H1 (cell line): ENCODE data around the gene GPX8. TPM values are rescaled to one million over a fixed set of nuclear protein-coding genes. Genes with fewer than 3 reads are reported as not detected.

Source experiments
- CTCF ChIA-PET: fragments of 300-600 bp; sonication (Branson Sonifier 250); formaldehyde crosslinking; loops from one replicate; lab custom pipeline; 2021; ENCODE audit not compliant: partially characterized antibody; lab: Charles Lee
- POLR2A ChIA-PET: fragments of 300-600 bp; sonication (Branson Sonifier 250); formaldehyde crosslinking; loops from one replicate; lab custom pipeline; 2021; ENCODE audit warnings: inconsistent platforms; ENCODE audit not compliant: partially characterized antibody; lab: Charles Lee
- DNase-seq, 2 experiments: peaks; one replicate each; pipeline versions ENCODE4 v3.0.0 to v3.0.0-alpha.2; 2010 to 2022; ENCODE audit warnings: low spot score in 2 of 2, low read depth in 1 of 2, mixed read lengths in 1 of 2
- FAIRE-seq: peaks from 2 replicates; lab custom pipeline; 2011; peaks lifted over from hg19 to GRCh38; lab: Jason Lieb, UNC
- H2AFZ ChIP-seq: 2 replicates; pipeline ENCODE4 v1.8.1; 2012; ENCODE audit warnings: low read length, inconsistent platforms
- H2AK5ac ChIP-seq: 2 replicates; pipeline ENCODE4 v1.6.1; 2013; ENCODE audit warnings: low read depth, low read length
- H2BK120ac ChIP-seq: replicated peaks from 2 replicates; pipeline ENCODE3; 2013; ENCODE audit warnings: low read depth, low read length, inconsistent platforms
- H2BK12ac ChIP-seq: 2 replicates; pipeline ENCODE4 v1.6.1; 2013; ENCODE audit warnings: low read depth, low read length
- H2BK15ac ChIP-seq: 2 replicates; pipeline ENCODE4 v1.6.1; 2013; ENCODE audit warnings: low read length
- H2BK20ac ChIP-seq: 2 replicates; pipeline ENCODE4 v1.6.1; 2013; ENCODE audit warnings: low read length
- H2BK5ac ChIP-seq: 2 replicates; pipeline ENCODE4 v1.6.1; 2013; ENCODE audit warnings: low read depth, low read length
- H3K14ac ChIP-seq: 2 replicates; pipeline ENCODE4 v1.6.1; 2013; ENCODE audit warnings: inconsistent platforms; ENCODE audit not compliant: insufficient read length
- H3K18ac ChIP-seq: 2 replicates; pipeline ENCODE4 v1.6.1; 2013; ENCODE audit warnings: low read length; ENCODE audit errors: extremely low read depth
- H3K23ac ChIP-seq: 2 replicates; pipeline ENCODE4 v1.6.1; 2013; ENCODE audit warnings: inconsistent platforms; ENCODE audit not compliant: insufficient read length
- H3K23me2 ChIP-seq: 2 replicates; pipeline ENCODE4 v1.6.1; 2013; ENCODE audit warnings: low read depth, low read length
- H3K27ac ChIP-seq: 2 replicates; pipeline ENCODE4 v1.6.1; 2011; ENCODE audit warnings: low read depth, low read length, inconsistent platforms
- H3K27me3 ChIP-seq, 4 experiments: replicated peaks in 1 of 4; 1 replicate in 1 of 4; 2 replicates in 3 of 4; pipeline versions ENCODE4 v1.6.1 to v1.8.1; 2011 to 2013; ENCODE audit warnings: low read length in 3 of 4, mild to moderate bottlenecking in 3 of 4, inconsistent platforms in 2 of 4, mixed read lengths in 2 of 4, moderate library complexity in 1 of 4; ENCODE audit not compliant: control insufficient read depth in 3 of 4, insufficient read depth in 3 of 4; ENCODE audit errors: extremely low read depth in 1 of 4
- H3K36me3 ChIP-seq, 4 experiments: 2 replicates each; pipeline versions ENCODE4 v1.6.1 to v1.8.1; 2011 to 2013; ENCODE audit warnings: mild to moderate bottlenecking in 4 of 4, low read length in 3 of 4, moderate library complexity in 2 of 4, control low read depth in 1 of 4, inconsistent platforms in 1 of 4; ENCODE audit not compliant: insufficient read depth in 4 of 4, control insufficient read depth in 2 of 4
- H3K4ac ChIP-seq: replicated peaks from 2 replicates; pipeline ENCODE3; 2013; ENCODE audit warnings: low read length, low read depth, mixed read lengths, inconsistent platforms; ENCODE audit not compliant: insufficient read length
- H3K4me1 ChIP-seq, 4 experiments: replicated peaks in 1 of 4; 1 replicate in 1 of 4; 2 replicates in 3 of 4; pipeline versions ENCODE4 v1.6.1 to v1.8.1; 2011 to 2013; ENCODE audit warnings: low read length in 3 of 4, inconsistent platforms in 2 of 4, mixed read lengths in 1 of 4; ENCODE audit not compliant: insufficient read depth in 4 of 4, control insufficient read depth in 3 of 4
- H3K4me2 ChIP-seq, 2 experiments: 2 replicates each; pipeline versions ENCODE4 v1.6.1 to v1.8.1; 2011 to 2013; ENCODE audit warnings: low read depth in 2 of 2, low read length in 2 of 2, control low read depth in 1 of 2, inconsistent platforms in 1 of 2, mild to moderate bottlenecking in 1 of 2; ENCODE audit not compliant: insufficient read depth in 1 of 2
- H3K4me3 ChIP-seq, 4 experiments: fragments of 200-600, 300-600 bp in 1 of 4; sonication (generic), shearing (Covaris generic), sonication (Bioruptor Twin) in 1 of 4; 2 replicates each; pipeline versions ENCODE4 v1.5.1 to v1.8.1; 2011 to 2016; ENCODE audit warnings: low read length in 4 of 4, low read depth in 3 of 4, control low read depth in 2 of 4, inconsistent platforms in 2 of 4, mild to moderate bottlenecking in 2 of 4, mixed read lengths in 1 of 4, moderate library complexity in 1 of 4; ENCODE audit not compliant: insufficient read depth in 2 of 4; ENCODE audit errors: extremely low read depth in 1 of 4
- H3K56ac ChIP-seq: replicated peaks from 2 replicates; pipeline ENCODE3; 2013; ENCODE audit warnings: low read depth, mild to moderate bottlenecking, mixed read lengths, low read length, inconsistent platforms; ENCODE audit not compliant: insufficient read length
- H3K79me1 ChIP-seq: 2 replicates; pipeline ENCODE4 v1.6.1; 2013; ENCODE audit warnings: low read depth, low read length, control low read depth
- H3K79me2 ChIP-seq, 2 experiments: 2 replicates each; pipeline versions ENCODE4 v1.6.1 to v1.8.1; 2012 to 2013; ENCODE audit warnings: low read length in 2 of 2, mild to moderate bottlenecking in 2 of 2, inconsistent platforms in 1 of 2; ENCODE audit not compliant: insufficient read depth in 2 of 2, control insufficient read depth in 1 of 2
- H3K9ac ChIP-seq, 4 experiments: replicated peaks in 1 of 4; 1 replicate in 1 of 4; 2 replicates in 3 of 4; pipeline versions ENCODE4 v1.6.1 to v1.8.1; 2011 to 2013; ENCODE audit warnings: low read depth in 3 of 4, low read length in 3 of 4, control low read depth in 2 of 4, mild to moderate bottlenecking in 2 of 4, moderate library complexity in 2 of 4, inconsistent platforms in 1 of 4; ENCODE audit errors: extremely low read depth in 1 of 4
- H3K9me3 ChIP-seq, 2 experiments: 2 replicates each; pipeline versions ENCODE4 v1.6.1 to v1.8.1; 2012 to 2013; ENCODE audit warnings: mild to moderate bottlenecking in 2 of 2, moderate library complexity in 2 of 2, control low read depth in 1 of 2, inconsistent platforms in 1 of 2, low read depth in 1 of 2, low read length in 1 of 2, mixed read lengths in 1 of 2; ENCODE audit not compliant: insufficient read depth in 2 of 2
- H4K20me1 ChIP-seq, 2 experiments: replicated peaks in 1 of 2; 2 replicates each; pipeline versions ENCODE3 to v1.8.1; 2011 to 2013; ENCODE audit warnings: inconsistent platforms in 2 of 2, low read length in 2 of 2, mild to moderate bottlenecking in 1 of 2; ENCODE audit not compliant: insufficient read depth in 2 of 2, control insufficient read depth in 1 of 2
- H4K5ac ChIP-seq: 2 replicates; pipeline ENCODE4 v1.6.1; 2013; ENCODE audit warnings: low read length, low read depth, mixed read lengths, inconsistent platforms; ENCODE audit not compliant: insufficient read length
- H4K8ac ChIP-seq: 2 replicates; pipeline ENCODE4 v1.8.0; 2013; ENCODE audit warnings: mild to moderate bottlenecking, moderate library complexity, low read length, inconsistent platforms; ENCODE audit not compliant: insufficient read depth; ENCODE audit errors: extremely low read depth
- H4K91ac ChIP-seq: replicated peaks from 2 replicates; pipeline ENCODE3; 2013; ENCODE audit warnings: low read length, mixed read lengths, inconsistent platforms; ENCODE audit not compliant: insufficient read length
- CBX5 ChIP-seq: fragments of 300-800, 300-1000 bp; sonication (generic); IDR thresholded peaks from 2 replicates; pipeline ENCODE4 v1.7.1; 2016; ENCODE audit warnings: antibody characterized with exemption, low read length, low read depth
- CTBP2 ChIP-seq: IDR thresholded peaks from 2 replicates; pipeline ENCODE4 v1.7.0; 2011; ENCODE audit warnings: borderline replicate concordance, mild to moderate bottlenecking, moderate library complexity, mixed read lengths, low read length; ENCODE audit not compliant: insufficient read depth, insufficient read length
- HDAC6 ChIP-seq: IDR thresholded peaks from one replicate; pipeline ENCODE4 v1.7.1; 2012; ENCODE audit warnings: low read depth, mild to moderate bottlenecking, inconsistent platforms, low read length, moderate library complexity
- JUN ChIP-seq: IDR thresholded peaks from 2 replicates; pipeline ENCODE4 v1.6.1; 2011; ENCODE audit warnings: low read depth, mild to moderate bottlenecking, improper control_type of control experiment, low read length
- NANOG ChIP-seq: IDR thresholded peaks from 2 replicates; pipeline ENCODE4 v1.6.1; 2011; ENCODE audit warnings: low read length, low read depth, mild to moderate bottlenecking, inconsistent platforms; ENCODE audit not compliant: insufficient read depth, poor library complexity, severe bottlenecking
- POLR2A ChIP-seq, 2 experiments: IDR thresholded peaks; 1 replicate in 1 of 2; 2 replicates in 1 of 2; pipeline ENCODE4 v1.6.1; 2011; ENCODE audit warnings: low read depth in 2 of 2, low read length in 2 of 2, mild to moderate bottlenecking in 2 of 2; ENCODE audit errors: control extremely low read depth in 1 of 2
- POLR2AphosphoS5 ChIP-seq: IDR thresholded peaks from 2 replicates; pipeline ENCODE4 v1.6.1; 2011; ENCODE audit warnings: low read depth, low read length
- RAD21 ChIP-seq, 2 experiments: IDR thresholded peaks in 1 of 2; conservative IDR thresholded peaks in 1 of 2; 2 replicates each; pipeline ENCODE4 v1.6.1; 2011; ENCODE audit warnings: low read depth in 2 of 2, low read length in 2 of 2, improper control_type of control experiment in 1 of 2, inconsistent platforms in 1 of 2, mild to moderate bottlenecking in 1 of 2, moderate library complexity in 1 of 2
- SP1 ChIP-seq: IDR thresholded peaks from 2 replicates; pipeline ENCODE4 v1.6.1; 2011; ENCODE audit warnings: low read depth, low read length
- SRF ChIP-seq: IDR thresholded peaks from 2 replicates; pipeline ENCODE4 v1.6.1; 2011; ENCODE audit warnings: mild to moderate bottlenecking, low read depth, low read length, moderate library complexity
- SUZ12 ChIP-seq: fragments of 200-600 bp; sonication (generic); IDR thresholded peaks from 2 replicates; pipeline ENCODE4 v1.6.1; 2012; ENCODE audit warnings: mild to moderate bottlenecking, inconsistent platforms, low read length, moderate library complexity, mixed read lengths
- TAF7 ChIP-seq: optimal IDR thresholded peaks from 2 replicates; pipeline ENCODE3; 2011; ENCODE audit warnings: low read depth, mild to moderate bottlenecking, inconsistent platforms, low read length, moderate library complexity, borderline replicate concordance
- TCF12 ChIP-seq: IDR thresholded peaks from 2 replicates; pipeline ENCODE4 v1.6.1; 2011; ENCODE audit warnings: low read depth, mild to moderate bottlenecking, low read length
- TEAD4 ChIP-seq: IDR thresholded peaks from 2 replicates; pipeline ENCODE4 v1.6.1; 2012; ENCODE audit warnings: low read depth, low read length, inconsistent platforms, mixed read lengths
- YY1 ChIP-seq: IDR thresholded peaks from 2 replicates; pipeline ENCODE4 v1.6.1; 2011; ENCODE audit warnings: low read depth, mild to moderate bottlenecking, low read length
- ZNF274 ChIP-seq: IDR thresholded peaks from 2 replicates; pipeline ENCODE4 v1.7.0; 2012; ENCODE audit warnings: low read length, borderline replicate concordance; ENCODE audit errors: extremely low read depth
- WGBS, 2 experiments: shearing (Covaris generic) in 1 of 2; methylation state at CpG; one replicate each; pipeline versions ENCODE4 v1.1.6 to v1.1.7; 2013 to 2015; ENCODE audit warnings: low lambda C conversion rate in 2 of 2, mixed read lengths in 2 of 2, inconsistent platforms in 1 of 2, low coverage in 1 of 2, missing lambda C conversion rate in 1 of 2; ENCODE audit not compliant: insufficient replicate concordance in 2 of 2, insufficient coverage in 1 of 2, insufficient read length in 1 of 2; ENCODE audit errors: extremely low coverage in 1 of 2, missing lambda C conversion rate in 1 of 2; 5-methylcytosine and 5-hydroxymethylcytosine counted together
- polyA plus RNA-seq, 7 experiments: library from polyadenylated mRNA; depleted of rRNA in 3 of 7; stranded (reverse) in 5 of 7; unstranded in 2 of 7; fragments of >200 nt in 5 of 7; fragments of 200-250 nt in 2 of 7; gene quantifications; 1 replicate in 5 of 7; 2 replicates in 1 of 7; 4 replicates in 1 of 7; pipeline versions ENCODE4 v1.2.1 to v1.2.3, GENCODE V29; 2011 to 2013; ENCODE audit warnings: missing spikeins in 2 of 7, mixed read lengths in 2 of 7
- total RNA-seq: library from RNA; stranded (reverse); fragmentation: NEBNext Ultra II Directional; extraction: Animal tissue kit (Norgen Biotek cat#: 25700); gene quantifications from 2 replicates; pipeline ENCODE4 v1.2.1, GENCODE V29; 2021

Gene GPX8
- total and polyA plus RNA-seq, 2 of the 8 experiments (the other 6 are each of a cell fraction or from before 2014, with no cell fraction given): 19.5 to 60.4 TPM

DNA sequence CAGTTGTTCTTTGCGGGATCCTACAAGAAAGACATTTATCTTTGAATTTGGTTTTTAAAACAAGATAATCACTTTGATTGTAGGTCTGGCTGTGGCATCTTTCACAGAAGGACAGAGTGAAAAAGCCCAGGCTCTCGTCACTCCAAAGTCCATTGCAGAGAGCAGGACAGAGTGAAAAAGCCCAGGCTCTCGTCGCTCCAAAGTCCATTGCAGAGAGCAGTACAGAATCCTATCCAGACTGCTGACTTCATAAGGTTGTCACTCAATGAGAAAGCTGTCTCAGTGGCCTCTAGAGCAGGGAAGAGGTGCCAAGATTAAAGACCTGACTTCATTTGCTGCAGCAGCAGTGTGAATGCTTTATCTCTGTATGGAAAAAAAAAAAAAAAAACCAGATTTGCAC, 16.3 kb upstream of the GPX8 start:
- FAIRE-seq (no peak), DNase-seq (no peak)
- Histone ChIP-seq H3K36me3 (no peaks in the 10 kb centered on the region), H2AFZ (no peak overlapping the region), H3K4me2 (no peak overlapping the region), H3K18ac (no peak overlapping the region), H3K4me3 (no peak overlapping the region), H2AK5ac (no peak overlapping the region), H2BK15ac (no peak overlapping the region), H3K79me2 (no peaks in the 10 kb centered on the region), H4K5ac (no peak overlapping the region), H3K27ac (no peak overlapping the region), H3K14ac (no peak overlapping the region), H3K9me3 (no peaks in the 10 kb centered on the region), H3K27me3 (no peaks in the 10 kb centered on the region), H3K4ac (no peak overlapping the region), H4K8ac (no peak overlapping the region), H2BK5ac (no peak overlapping the region), H2BK20ac (no peak overlapping the region), H2BK12ac (no peak overlapping the region), H4K20me1 (no peaks in the 10 kb centered on the region), H3K9ac (no peak overlapping the region), H3K79me1 (no peaks in the 10 kb centered on the region), H3K4me1 (no peaks in the 10 kb centered on the region), H2BK120ac (no peak overlapping the region), H3K56ac (no peak overlapping the region), H3K23ac (no peak overlapping the region), H3K23me2 (no peaks in the 10 kb centered on the region), H4K91ac (no peak overlapping the region)
- ChIA-PET POLR2A (no interaction called here), CTCF (interaction anchor here (0.6 to 3.6 kb wide), 5 partner anchors 16 to 626 kb away, joined by 3 to 59 read pairs (median 4); partner anchors contain the start of gene SNX18)
- 69% methylated on average over 4 of the region's 4 CpGs; no CpG with 5 or more reads in 1 of the 2 experiments for WGBS, 2 experiments
- TF ChIP-seq ZNF274 (no peak), YY1 (no peak), SP1 (no peak), JUN (no peak), CBX5 (no peak), RAD21 (IDR thresholded peaks at IDR 0.05 in 1 of 2, conservative IDR thresholded peaks at IDR 0.05 in 1 of 2; ENCODE audit: low read depth in 2 of 2, low read length in 2 of 2) (no peak), TAF7 (no peak), NANOG (no peak), TCF12 (no peak), TEAD4 (no peak), SRF (no peak), POLR2AphosphoS5 (no peak), HDAC6 (no peak), POLR2A (IDR thresholded peaks at IDR 0.05; ENCODE audit: control extremely low read depth in 1 of 2, low read depth in 2 of 2, low read length in 2 of 2) (no peak), CTBP2 (no peak), SUZ12 (no peak)
